ENCODE measurements around the gene EMC7.
"Not testable (repeated sequence)": the region's sequence is repeated elsewhere in the genome, so short reads cannot be mapped to it uniquely, and the experiment has no call there.

DNA sequence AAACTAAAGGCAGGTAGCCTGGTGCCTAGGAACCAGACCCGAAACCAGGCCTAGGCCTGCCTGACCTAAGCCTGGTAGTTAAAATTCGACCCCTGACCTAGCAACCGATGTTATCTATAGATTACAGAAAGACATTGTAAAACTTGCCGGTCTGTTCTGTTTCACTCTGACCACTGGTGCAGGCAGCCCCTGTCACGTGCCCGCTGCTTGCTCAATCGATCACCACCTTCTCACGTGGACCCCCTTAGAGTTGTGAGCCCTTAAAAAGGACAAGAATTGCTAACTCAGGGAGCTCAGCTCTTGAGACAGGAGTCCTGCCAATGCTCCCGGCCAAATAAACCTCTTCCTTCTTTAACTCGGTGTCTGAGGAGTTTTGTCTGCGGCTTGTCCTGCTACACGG is 20.1 kb upstream of the EMC7 start:
- TF ChIP-seq POLR2A (IDR thresholded peaks at IDR 0.05) = not testable (repeated sequence)
- TF ChIP-seq, protein P1, sequence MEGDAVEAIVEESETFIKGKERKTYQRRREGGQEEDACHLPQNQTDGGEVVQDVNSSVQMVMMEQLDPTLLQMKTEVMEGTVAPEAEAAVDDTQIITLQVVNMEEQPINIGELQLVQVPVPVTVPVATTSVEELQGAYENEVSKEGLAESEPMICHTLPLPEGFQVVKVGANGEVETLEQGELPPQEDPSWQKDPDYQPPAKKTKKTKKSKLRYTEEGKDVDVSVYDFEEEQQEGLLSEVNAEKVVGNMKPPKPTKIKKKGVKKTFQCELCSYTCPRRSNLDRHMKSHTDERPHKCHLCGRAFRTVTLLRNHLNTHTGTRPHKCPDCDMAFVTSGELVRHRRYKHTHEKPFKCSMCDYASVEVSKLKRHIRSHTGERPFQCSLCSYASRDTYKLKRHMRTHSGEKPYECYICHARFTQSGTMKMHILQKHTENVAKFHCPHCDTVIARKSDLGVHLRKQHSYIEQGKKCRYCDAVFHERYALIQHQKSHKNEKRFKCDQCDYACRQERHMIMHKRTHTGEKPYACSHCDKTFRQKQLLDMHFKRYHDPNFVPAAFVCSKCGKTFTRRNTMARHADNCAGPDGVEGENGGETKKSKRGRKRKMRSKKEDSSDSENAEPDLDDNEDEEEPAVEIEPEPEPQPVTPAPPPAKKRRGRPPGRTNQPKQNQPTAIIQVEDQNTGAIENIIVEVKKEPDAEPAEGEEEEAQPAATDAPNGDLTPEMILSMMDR (IDR thresholded peaks at IDR 0.05) = not testable (repeated sequence)

Data from tibial nerve (tissue), 3 donors.